CD4-positive, alpha-beta T cell treated with Interleukin-15 for 4 hours (primary cell): ENCODE data around the gene PIR.

ENCODE experiments used
- DNase-seq: peaks from one replicate; pipeline ENCODE4 v3.0.0-alpha.2; 2020; ENCODE audit warnings: low spot score

Gene PIR

DNA sequence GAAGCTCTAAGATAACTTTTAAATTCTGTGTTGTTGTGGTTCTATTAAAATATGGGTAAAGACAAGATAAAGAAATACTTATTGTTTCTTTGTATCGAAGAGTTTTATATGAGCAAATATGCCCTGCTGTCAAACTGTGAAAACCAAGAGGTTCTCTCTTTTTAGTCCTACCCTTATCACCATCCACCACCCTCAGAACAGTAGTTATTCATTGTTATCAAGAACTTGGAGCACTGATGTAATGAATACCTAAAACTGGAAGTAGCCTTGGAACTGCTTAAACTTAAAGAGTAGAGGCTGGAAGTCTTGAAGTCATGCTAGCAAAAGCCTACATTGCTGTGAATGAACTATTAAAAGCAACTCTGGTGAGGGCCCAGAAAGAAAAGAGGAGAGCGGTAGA is 9.2 kb downstream of the PIR start:
- DNase-seq = no peak

GRCh38 chrX:15475486-15475885 is 17.6 kb downstream of the PIR start:
- DNase-seq = no peak

DNA sequence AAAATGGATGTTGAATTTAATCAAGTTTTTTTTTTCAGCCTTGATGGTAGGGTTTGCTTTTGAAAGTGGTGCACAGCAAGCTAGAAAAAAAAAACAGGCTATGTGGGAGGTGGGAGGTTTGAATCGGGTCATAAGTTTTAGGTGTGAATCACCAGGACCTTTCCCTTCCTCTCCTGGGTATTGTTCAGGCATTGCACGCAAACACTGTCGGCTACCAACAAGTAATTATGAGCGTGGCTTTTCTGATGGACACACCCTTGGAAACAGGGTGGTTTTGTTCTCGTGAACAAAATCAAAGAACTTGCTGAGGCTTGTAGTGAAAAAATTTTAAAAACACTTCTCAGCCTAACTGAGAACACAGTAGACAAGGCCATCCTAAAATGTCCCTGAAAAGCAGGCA is 18.1 kb downstream of the PIR start:
- no peak for DNase-seq

- DNase-seq = no peak
Measured at GRCh38 chrX:15474028-15474427, 19.1 kb downstream of the PIR start.

DNA sequence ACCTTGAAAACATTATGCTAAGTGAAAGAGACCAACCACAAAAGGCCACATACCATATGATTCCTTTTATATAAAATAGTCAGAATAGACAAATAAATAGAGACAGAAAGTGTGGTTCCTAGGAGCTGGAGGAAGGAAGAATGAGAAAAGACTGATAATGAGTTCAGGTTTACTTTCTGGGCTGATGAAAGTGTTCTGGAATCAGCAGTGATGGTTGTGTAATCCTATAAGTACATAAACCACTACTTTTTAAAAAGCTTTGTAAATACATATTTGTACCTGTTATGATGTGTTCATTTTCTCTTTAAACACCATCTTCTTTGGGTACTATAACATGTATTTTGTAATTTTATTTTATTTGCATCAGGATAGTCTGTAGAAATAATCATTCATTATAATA is 20.6 kb downstream of the PIR start:
- DNase-seq = no peak

DNA sequence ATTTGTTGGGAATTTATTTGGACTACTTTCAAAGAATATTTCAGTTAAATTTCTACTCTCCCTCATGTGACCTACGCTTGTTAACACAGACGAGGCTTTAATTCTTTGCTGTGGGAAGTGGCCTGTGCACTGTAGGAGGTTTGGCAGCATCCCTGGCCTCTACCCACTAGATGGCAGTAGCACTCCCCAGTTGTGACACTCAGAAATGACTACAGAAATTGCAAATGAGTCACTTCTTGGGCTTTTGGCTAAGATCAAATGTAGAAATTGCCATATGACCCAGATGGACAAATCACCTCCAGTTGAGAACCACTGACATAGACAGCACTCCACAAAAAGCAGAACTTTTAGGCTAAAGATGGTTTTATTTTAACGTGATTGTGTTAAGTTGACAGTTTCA is 22.1 kb downstream of the PIR start:
- peak; percentile 37 for DNase-seq

DNA sequence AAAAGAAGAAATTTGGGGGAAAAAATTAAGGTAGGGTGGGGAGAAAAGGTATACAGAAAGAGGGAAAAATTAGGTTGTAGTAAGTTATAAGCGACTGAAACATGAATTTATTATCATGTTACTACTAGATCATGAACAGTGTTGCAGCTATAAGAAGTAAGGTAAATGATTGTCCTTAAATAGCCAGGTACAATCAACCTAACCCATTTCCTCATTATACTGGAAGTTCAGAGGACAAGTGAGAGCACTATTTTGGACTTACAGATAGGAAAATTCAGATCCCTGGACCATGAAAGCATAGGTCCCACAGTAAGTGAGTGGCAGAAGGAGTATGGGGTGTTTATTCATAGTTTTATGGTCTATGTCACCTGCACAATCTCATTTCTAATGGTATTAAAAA is 23.5 kb downstream of the PIR start:
- DNase-seq = no peak

- DNase-seq = peak; percentile 1
Measured at GRCh38 chrX:15468036-15468435, 25.1 kb downstream of the PIR start.

- no peak for DNase-seq
Measured at GRCh38 chrX:15465896-15466651, 27.1 kb downstream of the PIR start.

DNA sequence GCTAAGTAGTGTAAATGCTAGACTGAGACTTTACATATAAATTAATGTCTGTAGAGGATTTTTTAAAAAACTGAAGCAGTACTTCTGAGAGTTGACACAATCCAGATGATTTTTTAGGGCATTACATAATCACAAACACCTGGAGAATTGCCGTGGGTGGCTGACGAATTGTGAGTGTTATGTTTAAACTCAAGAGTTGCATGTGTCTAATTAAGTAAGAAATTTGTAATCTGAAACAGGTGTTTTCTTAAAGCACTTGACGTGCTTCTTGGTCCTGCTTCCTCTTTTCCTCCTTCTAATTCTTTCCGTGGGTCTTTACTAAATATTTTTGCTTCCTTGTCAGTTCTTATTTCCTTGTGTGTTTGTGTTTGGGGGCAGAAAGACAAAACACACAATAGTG is 27.8 kb downstream of the PIR start:
- DNase-seq = no peak

DNA sequence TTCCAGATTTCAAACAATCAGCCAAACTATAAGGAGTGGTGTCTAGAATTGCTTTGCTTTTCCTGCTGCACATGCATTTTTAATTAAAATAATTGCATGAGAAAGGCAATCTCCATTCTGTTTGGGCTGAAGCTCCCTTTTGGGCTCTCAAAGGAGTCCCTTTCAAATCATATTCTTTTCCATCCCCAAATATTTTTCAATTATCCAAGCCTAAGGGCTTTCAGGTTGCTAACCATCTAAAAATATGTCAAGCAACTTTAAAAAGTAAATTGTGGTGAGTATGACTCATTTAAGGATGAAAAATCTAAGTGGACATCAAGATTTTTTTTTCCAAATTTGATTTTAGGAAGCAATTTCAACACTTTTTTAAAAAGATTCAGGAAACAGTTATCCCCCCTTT is 28.4 kb downstream of the PIR start:
- DNase-seq = no peak

DNA sequence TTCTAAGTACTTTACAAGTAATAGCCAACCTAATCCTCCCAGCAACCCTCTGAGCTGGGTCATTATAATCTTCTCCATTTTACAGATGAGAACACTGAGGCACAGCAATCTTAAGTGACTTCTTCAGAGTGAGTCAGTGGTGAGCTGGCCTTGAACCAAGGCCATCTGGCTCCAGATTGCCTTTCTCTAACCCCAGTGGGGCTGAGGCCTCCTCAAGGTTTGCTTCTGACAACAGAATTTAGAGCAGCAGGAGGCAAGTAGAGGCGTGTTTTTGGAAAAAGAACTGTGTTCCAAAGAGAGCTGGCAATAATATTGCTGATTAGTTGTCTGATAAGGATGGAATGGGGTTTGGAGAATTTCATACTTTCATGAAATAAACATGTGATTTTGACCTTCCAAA is 41.2 kb downstream of the PIR start:
- no peak for DNase-seq

DNA sequence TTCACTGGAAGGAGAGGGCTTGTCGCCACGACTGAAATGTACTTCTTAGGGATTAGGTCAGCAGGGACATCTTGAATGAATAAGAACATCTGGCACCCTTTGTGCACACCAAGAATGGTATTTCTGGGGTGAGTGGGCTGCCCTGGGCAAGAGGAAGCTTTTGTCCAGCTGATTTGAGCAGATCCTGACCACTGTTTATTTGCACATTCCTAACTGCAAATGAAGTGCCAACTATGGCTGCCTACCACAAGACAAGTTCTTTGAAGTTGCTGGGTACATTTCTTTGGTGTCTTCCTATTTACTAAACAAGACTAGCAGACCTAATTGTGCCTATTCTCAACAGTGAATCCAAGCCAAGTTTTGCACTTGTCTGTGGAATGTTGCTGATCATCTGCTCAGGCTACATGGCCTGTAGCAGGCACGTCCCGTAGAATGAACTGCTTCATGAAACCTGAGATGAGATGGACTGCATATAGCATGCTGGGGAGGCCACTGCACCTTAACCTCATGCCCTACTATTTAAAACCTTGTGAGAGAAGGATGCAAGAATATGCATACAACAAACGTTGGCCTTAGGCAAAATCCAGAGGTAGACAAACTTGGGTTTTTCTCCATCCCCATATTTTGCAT is 45.0 kb downstream of the PIR start:
- DNase-seq = no peak

DNA sequence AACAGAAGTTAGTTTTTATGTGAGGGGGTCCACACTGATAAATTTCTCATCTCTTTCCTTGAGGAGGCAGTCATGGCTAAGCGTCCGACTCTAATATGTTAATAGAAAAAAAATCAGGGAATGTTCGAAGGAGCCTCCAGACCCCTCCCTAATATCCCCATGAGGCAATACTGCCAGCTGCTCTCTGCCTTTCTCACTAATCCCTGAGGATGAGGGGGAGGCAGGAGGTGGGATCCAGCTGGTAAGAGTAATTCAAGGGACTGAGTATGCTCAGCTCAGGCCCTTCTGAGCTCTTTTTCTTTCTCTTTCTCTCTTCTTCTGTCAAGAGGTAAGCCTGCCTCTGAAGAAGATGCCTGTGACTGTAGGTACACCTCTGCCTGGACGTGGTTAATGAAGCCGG is 51.7 kb downstream of the PIR start:
- no peak for DNase-seq

GRCh38 chrX:15438332-15438731 is 54.8 kb downstream of the PIR start:
- no peak for DNase-seq

- no peak for DNase-seq
Measured at GRCh38 chrX:15437724-15438123, 55.4 kb downstream of the PIR start.

GRCh38 chrX:15435836-15436619 is 57.1 kb downstream of the PIR start:
- no peak for DNase-seq

- no peak for DNase-seq
Measured at GRCh38 chrX:15434205-15434604, 58.9 kb downstream of the PIR start.

DNA sequence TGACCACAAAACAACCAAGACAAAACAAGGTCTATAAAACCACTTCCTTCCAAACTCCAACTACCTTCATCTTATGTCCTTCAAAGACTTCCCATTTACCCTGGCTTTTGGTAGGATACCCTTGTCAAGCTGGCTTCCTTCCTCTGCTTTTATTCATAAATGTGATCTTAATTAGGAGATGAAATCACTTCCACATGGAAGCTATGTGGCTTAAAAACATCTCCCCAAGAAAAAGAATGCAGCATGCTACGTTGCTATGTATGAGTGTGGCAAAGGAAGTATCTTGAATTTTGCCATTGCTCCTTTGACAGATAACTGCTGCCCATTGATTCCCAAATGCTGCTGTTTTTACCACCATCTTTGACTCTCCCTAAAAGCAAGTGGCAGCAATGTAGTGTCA is 62.5 kb downstream of the PIR start:
- no peak for DNase-seq

- DNase-seq = no peak
Measured at GRCh38 chrX:15430076-15430475, 63.1 kb downstream of the PIR start.

GRCh38 chrX:15425024-15425423 is 68.1 kb downstream of the PIR start:
- no peak for DNase-seq

GRCh38 chrX:15418707-15419181 is 74.4 kb downstream of the PIR start:
- DNase-seq = no peak

DNA sequence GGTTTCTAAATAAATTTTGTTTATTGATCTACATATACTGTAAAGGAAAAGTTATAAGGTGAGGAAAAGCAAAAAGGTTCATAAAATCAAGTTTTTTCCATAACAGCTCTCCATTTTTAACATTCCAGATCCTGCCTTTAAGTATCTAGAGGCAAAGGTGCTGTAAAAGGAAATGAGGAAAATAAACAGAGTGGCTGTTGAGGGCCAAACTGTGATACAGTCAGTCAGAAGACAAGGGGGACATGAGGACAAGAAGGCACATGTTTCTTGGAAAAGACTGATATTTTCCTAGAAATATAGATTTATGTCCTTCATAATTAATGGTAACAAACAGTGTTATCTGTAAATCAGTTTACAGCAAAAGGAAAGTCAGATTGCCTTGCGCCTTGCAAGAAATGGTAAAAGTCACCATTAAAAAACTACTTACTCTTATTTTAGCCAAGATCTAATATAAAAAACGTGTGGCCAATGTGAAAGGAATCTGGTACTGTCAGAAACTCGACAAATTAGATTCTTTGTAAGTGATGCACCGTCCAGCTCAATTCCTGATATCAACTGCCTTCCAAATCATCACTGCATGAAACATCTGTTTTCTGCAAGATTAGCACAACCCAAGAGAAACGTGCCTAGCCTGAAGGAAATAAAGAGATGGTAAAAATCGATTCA is 75.0 kb downstream of the PIR start:
- DNase-seq = no peak
